Stimulated activated naive CD8-positive, alpha-beta T cell treated with anti-CD3 and anti-CD28 coated beads, Interleukin-15, amount 100 ng/mL, for 72 hours (primary cell): ENCODE measurements around the gene ALOX5AP.
A peak's percentile ranks its signal among the peaks of the same experiment; 100 is the strongest.

ENCODE experiments used
- ATAC-seq: fragments of 150-1000 bp; cut with Tn5 transposase; 2 replicates; pipeline ENCODE4 v1.10.0; 2021; ENCODE audit warnings: mild to moderate bottlenecking, moderate library complexity
- DNase-seq, 2 donors: peaks; one replicate each; pipeline ENCODE4 v3.0.0; 2021 to 2022
- H3K27ac Mint-ChIP-seq, 2 donors: one replicate each; pipeline ENCODE4 v1.8.0; 2022; ENCODE audit warnings: mild to moderate bottlenecking in 2 of 2, mixed read lengths in 2 of 2, moderate library complexity in 2 of 2
- H3K27me3 Mint-ChIP-seq: one replicate; pipeline ENCODE4 v1.8.0; 2022; ENCODE audit warnings: mixed read lengths
- H3K4me1 Mint-ChIP-seq: one replicate; pipeline ENCODE4 v1.8.0; 2022; ENCODE audit warnings: mild to moderate bottlenecking, mixed read lengths
- H3K4me3 Mint-ChIP-seq, 2 donors: one replicate each; pipeline ENCODE4 v1.8.0; 2022; ENCODE audit warnings: mild to moderate bottlenecking in 2 of 2, mixed read lengths in 2 of 2, moderate library complexity in 1 of 2
- H3K9me3 Mint-ChIP-seq, 2 donors: one replicate each; pipeline ENCODE4 v1.8.0; 2022; ENCODE audit warnings: mixed read lengths in 2 of 2

ALOX5AP gene

DNA sequence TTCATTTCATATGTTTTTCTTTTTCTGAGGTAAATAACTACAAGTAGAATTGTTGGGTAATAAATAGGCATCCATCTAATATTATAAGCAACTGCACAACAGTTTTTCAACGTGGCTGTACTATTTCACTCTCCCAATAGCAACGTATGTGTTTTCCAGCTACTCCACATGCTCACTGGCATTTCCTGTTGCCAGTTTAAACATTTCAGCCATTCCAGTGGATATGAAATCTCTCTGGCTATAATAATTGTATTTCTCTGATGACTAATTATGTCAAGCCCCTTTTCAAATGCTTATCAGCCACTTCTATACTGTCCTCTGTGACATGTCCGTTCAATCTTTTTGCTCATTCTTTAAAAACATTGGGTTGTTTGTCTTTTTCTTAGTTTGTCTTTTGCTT is 26.8 kb upstream of the ALOX5AP start:
- DNase-seq (no peak), ATAC-seq (no peak)
- Mint-ChIP-seq H3K9me3 (no peaks in the 10 kb centered on the region), H3K27ac (no peak overlapping the region), H3K4me1 (peaks cover 12% of the 10 kb centered on the region), H3K27me3 (peaks cover 12% of the 10 kb centered on the region), H3K4me3 (no peak overlapping the region)

DNA sequence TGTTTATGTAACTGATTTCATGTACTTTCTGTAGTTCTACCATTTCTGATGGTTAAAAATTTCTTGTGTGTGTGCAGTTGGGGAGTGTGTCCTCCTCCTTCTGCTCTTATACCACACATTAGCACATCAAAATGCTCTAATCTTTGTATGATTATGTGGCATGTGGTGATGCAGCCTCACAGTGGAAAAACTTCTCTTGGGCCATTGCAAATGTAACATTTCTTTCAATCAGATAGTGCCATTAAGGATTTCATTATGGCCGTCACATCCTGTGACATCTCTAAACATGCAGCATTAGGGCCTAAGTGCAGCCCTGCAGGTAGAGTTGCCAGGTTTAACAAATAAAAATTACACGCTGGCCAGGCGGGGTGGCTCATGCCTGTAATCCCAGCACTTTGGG is 24.9 kb upstream of the ALOX5AP start:
- DNase-seq, result no peak
- H3K4me1 Mint-ChIP-seq, result peaks cover 14% of the 10 kb centered on the region
- peaks cover 12% of the 10 kb centered on the region for H3K27me3 Mint-ChIP-seq
- H3K27ac Mint-ChIP-seq, result no peak overlapping the region
- ATAC-seq, result no peak
- H3K4me3 Mint-ChIP-seq, result no peak overlapping the region
- no peaks in the 10 kb centered on the region for H3K9me3 Mint-ChIP-seq

DNA sequence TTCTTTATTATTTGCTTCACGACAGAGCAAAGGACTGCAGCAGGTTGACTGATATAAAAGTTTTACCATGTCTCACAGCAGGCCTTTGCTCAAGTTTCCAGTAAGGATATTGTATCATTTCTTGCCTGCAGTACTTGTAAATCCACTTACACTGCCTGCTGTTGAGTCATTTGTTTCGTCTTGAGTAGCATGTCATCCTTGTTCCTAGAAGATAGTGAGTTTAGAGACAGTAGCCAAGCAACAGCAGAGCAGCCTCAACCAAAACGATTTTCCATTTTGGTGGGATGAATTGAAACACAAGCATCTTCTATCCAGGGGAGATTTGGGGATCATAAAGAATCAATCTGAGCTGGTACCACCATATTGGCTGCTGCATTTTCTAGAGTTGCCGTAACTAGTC is 24.0 kb upstream of the ALOX5AP start:
- no peak for DNase-seq
- peak overlapping the region in 1 of 2 donors; percentile 38 for H3K27ac Mint-ChIP-seq
- no peak overlapping the region for H3K4me3 Mint-ChIP-seq
- H3K9me3 Mint-ChIP-seq, result no peaks in the 10 kb centered on the region
- H3K27me3 Mint-ChIP-seq, result peaks cover 12% of the 10 kb centered on the region
- peak; percentile 26 for ATAC-seq
- H3K4me1 Mint-ChIP-seq, result peaks cover 14% of the 10 kb centered on the region

DNA sequence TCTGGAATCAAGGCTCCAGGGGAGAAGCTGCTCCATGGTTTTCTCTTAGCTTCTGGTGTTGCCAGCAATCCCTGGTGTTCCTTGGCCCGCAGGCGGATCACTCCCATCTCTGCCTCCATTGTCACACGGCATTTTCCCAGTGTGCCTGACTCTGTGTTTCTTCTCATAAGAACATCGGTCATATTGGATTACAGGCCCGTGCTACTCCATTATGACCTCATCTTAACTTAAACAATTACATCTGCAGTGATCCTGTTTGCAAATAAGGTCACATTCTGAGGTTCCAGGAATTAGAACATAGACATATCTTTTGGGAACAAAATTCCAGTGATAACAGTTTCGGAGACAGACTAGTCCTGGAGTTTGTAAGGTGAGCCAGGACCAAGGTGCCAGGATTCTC is 23.5 kb upstream of the ALOX5AP start:
- Mint-ChIP-seq H3K27me3 (peaks cover 12% of the 10 kb centered on the region), H3K4me3 (no peak overlapping the region), H3K4me1 (peaks cover 14% of the 10 kb centered on the region), H3K27ac (peak overlapping the region in 1 of 2 donors; percentile 38), H3K9me3 (no peaks in the 10 kb centered on the region)
- DNase-seq (no peak), ATAC-seq (no peak)

DNA sequence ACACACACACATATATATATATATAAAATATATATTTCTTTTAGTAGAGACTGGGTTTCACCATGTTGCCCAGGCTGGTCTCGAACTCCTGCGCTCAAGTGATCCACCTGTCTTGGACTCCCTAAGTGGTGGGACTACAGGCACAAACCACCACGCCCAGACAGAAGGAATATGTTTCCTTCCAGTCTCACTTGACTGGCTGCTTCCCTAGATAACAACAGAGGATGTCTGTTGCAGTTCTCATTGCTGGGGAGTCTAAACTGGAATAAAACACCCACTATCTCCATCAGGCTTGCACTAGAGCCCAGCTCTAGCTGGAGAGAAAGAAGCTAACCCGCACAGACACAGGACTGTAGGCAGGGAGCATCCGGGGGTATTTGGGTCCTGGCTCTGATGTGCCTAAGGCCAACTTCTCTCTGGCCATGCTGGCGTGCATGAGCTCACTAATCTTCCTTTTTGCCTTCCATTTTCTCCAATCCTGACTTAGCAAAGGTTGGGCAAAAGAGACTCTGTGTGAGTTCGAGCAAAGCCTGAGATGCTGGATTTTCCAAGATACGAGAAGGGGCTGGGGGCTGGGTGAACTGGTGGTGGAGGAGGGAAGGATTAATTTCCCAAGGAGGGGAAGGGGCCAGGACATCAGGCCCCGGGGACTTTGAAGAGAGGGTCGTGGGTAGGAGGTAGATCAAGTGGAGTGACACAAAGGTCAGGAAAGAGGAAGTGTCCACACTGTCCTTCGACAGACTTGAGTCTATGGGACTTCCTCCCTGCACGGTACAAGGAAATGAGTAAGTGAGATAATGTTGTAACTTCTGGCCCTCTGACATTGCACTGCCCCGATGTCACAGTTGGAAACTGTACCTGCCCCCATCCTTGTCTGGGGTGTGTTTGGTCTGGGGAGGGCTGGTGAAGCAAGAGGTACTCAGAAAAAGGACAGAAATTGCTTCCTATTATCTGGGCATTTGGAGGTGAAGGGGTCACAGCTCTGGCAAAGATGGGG is 22.5 kb upstream of the ALOX5AP start:
- Mint-ChIP-seq H3K4me3 (peak overlapping the region in 1 of 2 donors; percentile 33), H3K9me3 (no peaks in the 10 kb centered on the region), H3K4me1 (peaks cover 14% of the 10 kb centered on the region), H3K27ac (peak overlapping the region; percentile 42 to 62), H3K27me3 (peaks cover 12% of the 10 kb centered on the region)
- peak; percentile 82 for ATAC-seq
- no peak for DNase-seq

DNA sequence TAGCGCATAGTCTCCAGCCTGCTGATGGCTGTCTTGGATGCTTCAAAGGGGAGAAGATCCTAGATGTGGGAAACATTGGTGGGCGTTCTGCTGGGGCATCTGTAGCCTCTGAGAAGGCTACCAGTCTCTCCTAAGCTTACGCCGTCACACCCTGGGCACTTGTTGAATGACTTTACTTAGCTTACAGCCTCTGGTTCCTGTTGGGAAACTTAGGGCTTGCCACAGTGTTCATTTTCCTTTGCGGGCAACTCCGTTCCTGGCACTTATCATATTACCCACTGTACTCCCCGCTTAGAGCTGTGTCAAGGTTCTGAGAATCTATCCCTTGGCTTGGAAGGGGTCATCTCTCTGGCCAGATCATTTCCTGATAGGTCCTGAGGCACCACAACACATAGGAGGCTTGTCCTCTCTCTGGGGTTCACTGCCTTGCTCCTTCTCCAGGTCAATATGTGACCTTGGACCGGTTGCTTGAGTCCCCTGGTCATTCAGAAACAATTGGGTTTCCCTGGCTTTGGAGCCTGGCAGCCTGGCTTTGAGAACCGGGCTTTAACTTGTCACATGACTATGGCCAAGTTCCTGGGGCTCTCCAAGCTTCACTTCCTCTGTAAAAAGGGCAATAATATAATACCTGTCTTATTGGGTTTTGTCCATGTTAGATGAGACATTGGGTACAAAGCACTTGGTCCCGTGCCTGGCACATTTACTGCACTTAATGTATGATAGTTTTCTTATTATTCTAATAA is 20.5 kb upstream of the ALOX5AP start:
- no peak overlapping the region for H3K4me3 Mint-ChIP-seq
- DNase-seq (no peak), ATAC-seq (no peak)
- H3K9me3 Mint-ChIP-seq, result no peaks in the 10 kb centered on the region
- H3K27ac Mint-ChIP-seq, result peak overlapping the region in 1 of 2 donors; percentile 37
- H3K27me3 Mint-ChIP-seq, result peaks cover 12% of the 10 kb centered on the region
- H3K4me1 Mint-ChIP-seq, result peaks cover 14% of the 10 kb centered on the region

DNA sequence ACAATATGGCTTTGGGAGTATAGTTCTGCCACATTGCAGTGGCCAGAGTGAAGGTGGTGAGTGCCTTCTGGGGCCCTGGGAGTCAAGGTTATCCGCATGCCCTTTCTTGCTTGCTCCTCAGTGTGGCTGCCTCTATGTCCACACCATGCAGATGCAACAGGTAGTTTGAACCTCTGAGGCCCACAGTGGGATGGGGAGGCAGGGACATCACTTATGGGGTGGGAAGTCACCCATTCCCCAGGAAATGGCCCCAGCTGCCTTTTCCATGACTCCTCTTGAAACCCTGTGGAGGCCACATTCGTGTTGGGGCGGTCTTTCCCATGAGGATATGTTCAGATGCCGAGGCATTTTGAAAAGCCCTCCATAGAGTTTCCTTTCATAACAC is 20.0 kb upstream of the ALOX5AP start:
- no peak overlapping the region for H3K4me3 Mint-ChIP-seq
- no peak overlapping the region for H3K27ac Mint-ChIP-seq
- H3K27me3 Mint-ChIP-seq, result peaks cover 12% of the 10 kb centered on the region
- no peak for DNase-seq
- H3K9me3 Mint-ChIP-seq, result no peaks in the 10 kb centered on the region
- H3K4me1 Mint-ChIP-seq, result peaks cover 17% of the 10 kb centered on the region
- no peak for ATAC-seq

DNA sequence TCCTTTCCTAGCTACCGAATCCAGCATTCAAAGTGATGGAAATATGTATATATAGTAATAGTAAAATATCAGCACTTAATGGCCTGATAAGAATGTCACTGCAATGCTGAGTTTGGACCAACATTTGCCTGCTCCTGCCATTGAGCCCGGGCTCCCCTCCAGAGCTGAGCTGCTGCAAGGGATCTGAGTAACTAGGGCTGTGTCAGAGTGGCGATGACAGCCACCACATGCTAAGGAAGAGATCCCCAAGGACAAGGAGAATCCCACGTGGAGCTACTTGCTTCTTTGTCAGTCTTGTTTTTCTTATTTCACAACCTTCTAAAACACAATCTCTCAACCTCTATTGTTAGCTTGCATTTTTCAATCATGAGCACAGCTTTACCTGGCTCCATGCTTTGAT is 19.5 kb upstream of the ALOX5AP start:
- peaks cover 19% of the 10 kb centered on the region for H3K4me1 Mint-ChIP-seq
- DNase-seq (no peak), ATAC-seq (no peak)
- peaks cover 12% of the 10 kb centered on the region for H3K27me3 Mint-ChIP-seq
- H3K27ac Mint-ChIP-seq, result no peak overlapping the region
- no peak overlapping the region for H3K4me3 Mint-ChIP-seq
- no peaks in the 10 kb centered on the region for H3K9me3 Mint-ChIP-seq

DNA sequence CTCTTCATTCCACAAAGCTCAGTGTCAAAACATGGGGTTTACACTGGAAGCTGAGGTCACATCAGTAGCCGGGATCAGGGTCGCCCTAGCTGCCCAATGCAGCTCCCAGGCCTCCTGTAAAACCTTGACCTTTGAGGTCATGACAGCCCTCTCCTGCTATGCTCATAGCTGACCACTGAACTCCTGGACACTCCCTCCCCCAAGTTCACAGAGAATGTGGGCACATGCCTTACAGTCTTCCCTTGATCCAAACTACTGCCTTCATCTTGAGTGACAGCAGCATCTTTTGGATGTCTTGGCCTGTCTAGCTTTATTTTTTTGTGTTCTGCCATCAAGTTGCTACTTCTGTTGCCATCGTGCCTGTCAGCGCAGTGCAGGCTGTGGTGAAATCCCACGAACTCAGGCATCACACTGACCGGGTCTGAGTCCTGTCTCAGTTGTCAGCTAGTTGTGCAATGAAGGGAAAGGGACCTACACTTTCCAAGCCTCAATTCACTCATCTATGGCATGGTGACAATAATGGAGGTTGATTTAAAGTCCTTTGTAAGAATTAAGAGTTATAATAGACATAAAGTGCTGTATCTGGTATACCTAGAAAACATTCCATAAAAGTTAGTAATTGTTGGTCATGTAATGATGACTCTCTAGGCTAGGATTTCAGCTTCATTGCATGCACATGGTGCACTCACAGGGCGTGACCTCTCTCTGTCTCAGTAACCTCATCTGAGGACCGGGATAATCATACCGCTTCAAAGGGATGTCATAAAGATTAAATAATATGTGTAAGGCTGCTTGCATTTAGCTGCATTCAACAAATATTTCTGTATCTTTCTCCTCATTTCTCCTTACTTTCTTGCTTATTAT is 16.4 kb upstream of the ALOX5AP start:
- no peak for ATAC-seq
- Mint-ChIP-seq H3K4me1 (peaks cover 5% of the 10 kb centered on the region), H3K27ac (no peak overlapping the region), H3K27me3 (no peaks in the 10 kb centered on the region), H3K9me3 (no peaks in the 10 kb centered on the region), H3K4me3 (no peak overlapping the region)
- DNase-seq, result no peak

DNA sequence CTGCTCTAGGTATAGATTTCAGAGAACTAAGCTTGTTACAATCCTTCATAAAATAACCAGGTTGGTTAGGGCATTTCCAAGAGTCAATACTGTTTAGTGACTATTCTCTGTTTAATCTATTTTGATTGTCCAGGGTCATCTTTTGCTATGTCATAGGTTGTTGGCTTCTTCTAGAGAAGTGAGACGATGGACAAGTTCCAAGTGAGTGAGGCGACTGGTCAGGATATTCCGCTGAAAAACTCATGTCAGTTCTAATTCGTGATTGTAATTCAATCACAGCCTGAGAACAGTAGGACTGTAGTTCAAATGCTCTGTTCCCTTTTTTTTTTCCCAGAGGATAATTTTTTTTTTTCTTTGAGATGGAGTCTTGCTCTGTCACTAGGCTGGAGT is 15.8 kb upstream of the ALOX5AP start:
- Mint-ChIP-seq H3K27me3 (no peaks in the 10 kb centered on the region), H3K4me3 (no peak overlapping the region), H3K27ac (no peak overlapping the region), H3K4me1 (peaks cover 5% of the 10 kb centered on the region), H3K9me3 (no peaks in the 10 kb centered on the region)
- no peak for ATAC-seq
- DNase-seq, result no peak

DNA sequence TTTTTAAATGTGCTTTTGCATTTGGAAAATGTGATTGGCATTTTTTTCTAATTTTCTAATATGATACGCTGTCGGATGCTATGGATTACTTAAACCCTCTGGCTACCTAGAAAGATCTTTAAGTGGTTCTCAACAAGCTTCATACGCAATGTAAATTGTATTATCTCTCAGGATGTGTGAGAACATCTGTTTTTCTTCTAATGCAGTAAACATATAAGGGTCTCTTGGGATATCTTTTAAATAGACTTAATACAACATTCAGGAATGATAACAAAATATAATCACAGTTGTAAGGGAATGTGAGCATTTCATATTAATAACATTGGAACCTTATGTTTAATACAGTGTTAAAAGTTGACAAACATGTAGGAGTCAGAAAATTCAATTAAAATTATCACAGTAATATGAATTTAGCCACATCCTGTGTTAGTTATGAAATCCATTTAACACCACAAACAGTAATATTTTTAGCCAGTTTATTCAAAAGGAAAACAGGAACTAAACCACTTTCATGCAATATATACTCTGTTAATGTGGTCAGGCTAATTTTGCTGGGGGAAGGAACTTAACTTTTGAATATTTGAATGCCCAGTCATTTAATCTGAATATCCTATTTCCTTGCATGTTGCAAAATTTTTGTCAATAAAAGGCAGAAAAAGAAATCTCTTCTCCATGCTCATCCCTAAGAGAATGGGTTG is 15.0 kb upstream of the ALOX5AP start:
- DNase-seq, result no peak
- peaks cover 10% of the 10 kb centered on the region for H3K4me1 Mint-ChIP-seq
- no peak overlapping the region for H3K27ac Mint-ChIP-seq
- H3K27me3 Mint-ChIP-seq, result no peaks in the 10 kb centered on the region
- H3K4me3 Mint-ChIP-seq, result no peak overlapping the region
- peak; percentile 84 for ATAC-seq
- H3K9me3 Mint-ChIP-seq, result peaks cover 0 to 8% of the 10 kb centered on the region in 2 donors

DNA sequence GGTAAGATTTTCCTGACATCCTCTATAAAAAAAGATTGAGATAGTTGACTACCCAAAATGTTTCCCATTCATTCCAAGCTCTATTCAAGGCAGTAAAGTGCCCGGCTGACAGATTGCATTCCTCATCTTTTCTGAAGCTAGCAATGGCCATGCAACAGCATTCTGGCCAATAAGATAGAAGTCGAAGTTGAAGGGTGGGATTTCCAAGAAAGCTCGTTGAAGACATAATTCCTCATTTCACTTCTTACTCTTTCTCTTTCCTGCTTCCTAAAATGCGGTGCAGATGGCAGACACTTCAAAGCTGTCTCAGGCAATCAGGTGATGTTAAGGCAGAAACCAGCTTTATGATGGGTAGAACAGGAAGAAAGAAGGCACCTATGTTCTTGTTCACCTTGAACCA is 13.4 kb upstream of the ALOX5AP start:
- Mint-ChIP-seq H3K4me1 (peaks cover 10% of the 10 kb centered on the region), H3K4me3 (no peak overlapping the region), H3K9me3 (peaks cover 0 to 8% of the 10 kb centered on the region in 2 donors), H3K27me3 (no peaks in the 10 kb centered on the region), H3K27ac (no peak overlapping the region)
- ATAC-seq, result no peak
- no peak for DNase-seq

DNA sequence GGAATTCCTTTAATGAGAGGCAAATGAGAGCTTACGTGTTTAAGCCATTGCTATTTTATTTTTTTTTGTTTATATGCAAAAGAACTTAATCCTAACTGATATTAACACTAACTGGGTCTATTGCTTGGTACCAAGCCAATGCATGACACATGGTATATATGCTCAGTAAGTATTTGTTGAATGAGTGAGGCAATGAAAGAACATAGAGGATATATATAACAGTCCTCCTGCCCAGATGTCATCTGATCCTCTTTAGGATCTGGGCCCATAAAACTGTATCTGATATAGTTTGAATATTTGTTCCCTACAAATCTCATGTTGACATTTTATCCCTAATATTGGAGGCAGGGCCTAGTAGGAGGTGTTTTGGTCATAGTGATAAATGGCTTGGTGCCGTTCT is 13.0 kb upstream of the ALOX5AP start:
- DNase-seq (no peak), ATAC-seq (no peak)
- no peak overlapping the region for H3K4me3 Mint-ChIP-seq
- H3K9me3 Mint-ChIP-seq, result peaks cover 0 to 8% of the 10 kb centered on the region in 2 donors
- no peak overlapping the region for H3K27ac Mint-ChIP-seq
- peaks cover 10% of the 10 kb centered on the region for H3K4me1 Mint-ChIP-seq
- H3K27me3 Mint-ChIP-seq, result no peaks in the 10 kb centered on the region

DNA sequence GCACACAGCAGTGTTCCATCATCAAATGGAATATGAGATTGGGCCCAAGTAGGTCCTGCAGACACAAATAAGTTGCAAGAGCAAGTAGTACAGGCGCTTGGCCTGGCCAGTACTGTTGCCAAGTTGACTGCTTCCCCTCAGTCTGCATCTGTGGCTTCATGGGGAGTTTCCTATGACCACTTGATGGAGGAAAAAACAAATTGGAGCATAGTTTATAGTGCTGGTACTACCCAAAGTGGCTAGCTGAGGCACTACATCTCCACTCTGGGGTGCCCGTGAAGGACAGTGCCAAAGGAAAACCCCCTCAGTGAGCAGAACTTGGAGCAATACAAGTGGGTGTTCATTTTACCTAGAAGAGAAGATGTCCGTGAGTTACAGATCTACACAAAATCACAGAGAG is 10.6 kb upstream of the ALOX5AP start:
- ATAC-seq (no peak), DNase-seq (no peak)
- Mint-ChIP-seq H3K4me3 (no peak overlapping the region), H3K9me3 (peaks cover 0 to 8% of the 10 kb centered on the region in 2 donors), H3K4me1 (peaks cover 10% of the 10 kb centered on the region), H3K27me3 (no peaks in the 10 kb centered on the region), H3K27ac (no peak overlapping the region)
